Transverse colon (tissue), 4 donors: ENCODE data around the gene ALPK1.

Source experiments
- EP300 ChIP-seq: sonication (generic); formaldehyde crosslinking; IDR thresholded peaks from one replicate; pipeline ENCODE4 v1.6.1; 2017; ENCODE audit warnings: antibody characterized with exemption, low read depth
- POLR2A ChIP-seq: fragments of 450-650 bp; IDR thresholded peaks from one replicate; pipeline ENCODE4 v1.6.1; 2016; ENCODE audit warnings: antibody characterized with exemption, mild to moderate bottlenecking, moderate library complexity
- POLR2AphosphoS5 ChIP-seq, 3 donors: sonication (generic); formaldehyde crosslinking; IDR thresholded peaks; one replicate each; pipeline ENCODE4 v1.6.1; 2016; ENCODE audit warnings: antibody characterized with exemption in 3 of 3
- TF ChIP-seq, protein P1 (sequence below), 5 experiments: fragments of 200-600 bp in 3 of 5; fragments of 450-650 bp in 2 of 5; sonication (generic) in 3 of 5; IDR thresholded peaks; 1 replicate in 2 of 5; 2 replicates in 3 of 5; pipeline ENCODE4 v1.5.1; 2016 to 2017; ENCODE audit warnings: antibody characterized with exemption in 5 of 5, inconsistent platforms in 3 of 5, mild to moderate bottlenecking in 2 of 5, moderate library complexity in 1 of 5

DNA sequence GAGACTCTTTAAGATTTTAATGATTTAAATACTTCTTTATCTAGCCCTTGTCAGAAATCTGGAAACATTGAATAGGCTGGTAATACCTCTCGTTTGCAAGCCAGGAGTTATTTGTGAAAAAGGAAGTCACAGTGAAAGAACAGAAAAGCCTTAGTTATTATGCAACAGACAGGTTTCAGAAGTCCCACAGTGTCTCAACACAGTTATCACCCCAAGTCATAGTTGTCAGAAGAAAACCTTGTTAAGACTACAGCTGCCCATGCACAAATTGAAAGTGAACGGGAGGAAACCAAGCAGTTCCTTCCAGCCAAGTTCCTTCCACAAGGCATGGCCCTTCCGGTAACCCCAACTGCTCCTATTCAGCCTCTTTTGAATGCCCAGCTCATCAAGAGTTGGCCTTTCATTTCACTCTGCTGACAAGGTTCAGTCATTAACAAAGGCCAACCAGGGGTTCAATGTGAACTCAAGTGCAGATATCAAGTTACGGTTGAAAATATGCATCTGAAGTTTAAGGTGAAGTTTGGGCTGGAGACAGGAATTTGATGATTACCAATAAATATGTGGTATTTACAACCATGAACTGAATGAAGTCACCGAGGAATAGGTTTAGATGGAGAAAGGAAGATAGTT lies 15.6 kb downstream of the ALPK1 start:
- TF ChIP-seq POLR2A (no peak), EP300 (no peak), POLR2AphosphoS5 (IDR thresholded peaks at IDR 0.05) (no peak)
- TF ChIP-seq, protein P1, sequence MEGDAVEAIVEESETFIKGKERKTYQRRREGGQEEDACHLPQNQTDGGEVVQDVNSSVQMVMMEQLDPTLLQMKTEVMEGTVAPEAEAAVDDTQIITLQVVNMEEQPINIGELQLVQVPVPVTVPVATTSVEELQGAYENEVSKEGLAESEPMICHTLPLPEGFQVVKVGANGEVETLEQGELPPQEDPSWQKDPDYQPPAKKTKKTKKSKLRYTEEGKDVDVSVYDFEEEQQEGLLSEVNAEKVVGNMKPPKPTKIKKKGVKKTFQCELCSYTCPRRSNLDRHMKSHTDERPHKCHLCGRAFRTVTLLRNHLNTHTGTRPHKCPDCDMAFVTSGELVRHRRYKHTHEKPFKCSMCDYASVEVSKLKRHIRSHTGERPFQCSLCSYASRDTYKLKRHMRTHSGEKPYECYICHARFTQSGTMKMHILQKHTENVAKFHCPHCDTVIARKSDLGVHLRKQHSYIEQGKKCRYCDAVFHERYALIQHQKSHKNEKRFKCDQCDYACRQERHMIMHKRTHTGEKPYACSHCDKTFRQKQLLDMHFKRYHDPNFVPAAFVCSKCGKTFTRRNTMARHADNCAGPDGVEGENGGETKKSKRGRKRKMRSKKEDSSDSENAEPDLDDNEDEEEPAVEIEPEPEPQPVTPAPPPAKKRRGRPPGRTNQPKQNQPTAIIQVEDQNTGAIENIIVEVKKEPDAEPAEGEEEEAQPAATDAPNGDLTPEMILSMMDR (IDR thresholded peaks at IDR 0.05) = no peak
